HepG2 (cell line): ENCODE measurements around the gene TGM2. TPM values are rescaled to one million over a fixed set of nuclear protein-coding genes. Genes with fewer than 3 reads are reported as not detected.

Experiments
- ARID3A ChIP-seq: IDR thresholded peaks from 2 replicates; pipeline ENCODE4 v1.6.1; 2012; ENCODE audit warnings: low read depth, low read length, improper control_type of control experiment
- ELF1 ChIP-seq: sonication (generic); formaldehyde crosslinking; IDR thresholded peaks from 2 replicates; pipeline ENCODE4 v1.4.0; 2020; ENCODE audit warnings: missing genetic modification reagents
- FOXO1 ChIP-seq: sonication (generic); formaldehyde crosslinking; IDR thresholded peaks from 2 replicates; pipeline ENCODE4 v1.4.0; 2020; ENCODE audit warnings: missing genetic modification reagents
- GZF1 ChIP-seq: sonication (generic); formaldehyde crosslinking; IDR thresholded peaks from 2 replicates; pipeline ENCODE4 v1.5.1; 2020; ENCODE audit warnings: mild to moderate bottlenecking, missing genetic modification reagents
- HNRNPLL ChIP-seq: fragments of 200-400 bp; formaldehyde crosslinking; IDR thresholded peaks from 2 replicates; pipeline ENCODE4 v1.6.1; 2017; ENCODE audit warnings: mild to moderate bottlenecking, low read depth, low read length; ENCODE audit not compliant: poor library complexity, severe bottlenecking
- IKZF1 ChIP-seq: fragments of 450-650 bp; IDR thresholded peaks from 2 replicates; pipeline ENCODE4 v1.7.1; 2016
- JUNB ChIP-seq: sonication (generic); formaldehyde crosslinking; IDR thresholded peaks from 2 replicates; pipeline ENCODE4 v1.8.0; 2022; ENCODE audit warnings: missing genetic modification reagents, mild to moderate bottlenecking, borderline replicate concordance
- KLF13 ChIP-seq: sonication (generic); formaldehyde crosslinking; IDR thresholded peaks from 2 replicates; pipeline ENCODE4 v1.4.0; 2020; ENCODE audit warnings: mild to moderate bottlenecking, missing genetic modification reagents
- MLLT10 ChIP-seq: sonication (generic); formaldehyde crosslinking; IDR thresholded peaks from 2 replicates; pipeline ENCODE4 v1.4.0; 2020; ENCODE audit warnings: missing genetic modification reagents
- NPAS2 ChIP-seq: sonication (generic); formaldehyde crosslinking; IDR thresholded peaks from 2 replicates; pipeline ENCODE4 v1.8.0; 2022; ENCODE audit warnings: mild to moderate bottlenecking, missing genetic modification reagents, borderline replicate concordance
- TBX3 ChIP-seq: fragments of 450-650 bp; IDR thresholded peaks from 2 replicates; pipeline ENCODE4 v1.6.1; 2017; ENCODE audit warnings: antibody characterized with exemption, mild to moderate bottlenecking, inconsistent platforms, borderline replicate concordance
- ZBTB49 ChIP-seq: sonication (generic); formaldehyde crosslinking; IDR thresholded peaks from 2 replicates; pipeline ENCODE4 v1.4.0; 2020; ENCODE audit warnings: missing genetic modification reagents, borderline replicate concordance
- ZNF17 ChIP-seq: sonication (generic); formaldehyde crosslinking; IDR thresholded peaks from 2 replicates; pipeline ENCODE4 v1.5.0; 2020; ENCODE audit warnings: mild to moderate bottlenecking, missing genetic modification reagents
- ZNF333 ChIP-seq: sonication (generic); formaldehyde crosslinking; IDR thresholded peaks from 2 replicates; pipeline ENCODE4 v1.4.0; 2020; ENCODE audit warnings: mild to moderate bottlenecking, missing genetic modification reagents, borderline replicate concordance
- ZNF513 ChIP-seq: sonication (generic); formaldehyde crosslinking; conservative IDR thresholded peaks from 2 replicates; pipeline ENCODE4 v1.5.0; 2020; ENCODE audit warnings: missing genetic modification reagents
- ZNF646 ChIP-seq: sonication (generic); formaldehyde crosslinking; IDR thresholded peaks from 2 replicates; pipeline ENCODE4 v1.9.0; 2021; ENCODE audit warnings: mild to moderate bottlenecking, missing genetic modification reagents
- polyA plus RNA-seq, 8 experiments: library from polyadenylated mRNA; depleted of rRNA in 3 of 8; stranded (reverse) in 7 of 8; unstranded in 1 of 8; fragments of >200 nt; fragmentation: Illumina TruSeq in 4 of 8; extraction: Trizol in 4 of 8; gene quantifications; 2 replicates each; pipeline versions ENCODE4 v1.2.1 to v1.2.3, GENCODE V29; 2011 to 2016; ENCODE audit warnings: low read depth in 4 of 8, missing spikeins in 1 of 8, mixed read lengths in 1 of 8; ENCODE audit not compliant: insufficient read depth in 1 of 8
- total RNA-seq, 5 experiments: library from RNA; depleted of rRNA; stranded (reverse); fragments of >200 nt; fragmentation: Illumina TruSeq; extraction: Trizol; gene quantifications; 2 replicates each; pipeline ENCODE4 v1.2.3, GENCODE V29; 2016; ENCODE audit warnings: low read depth in 1 of 5

Gene TGM2
- total and polyA plus RNA-seq, 2 of the 13 experiments (the other 11 are each of a cell fraction or from before 2014, with no cell fraction given): 4.2 to 46.4 TPM

- TF ChIP-seq ZNF646 (CRISPR knock-in tag) (peak; percentile 96), ARID3A (no peak), NPAS2 (CRISPR knock-in tag) (no peak), GZF1 (CRISPR knock-in tag) (no peak), IKZF1 (peak; percentile 95; the same call in 1 of the 2 replicates), ZBTB49 (CRISPR knock-in tag) (peak; percentile 66; the same call in 1 of the 2 replicates), ZNF17 (CRISPR knock-in tag) (no peak), ELF1 (CRISPR knock-in tag) (peak; percentile 41), FOXO1 (CRISPR knock-in tag) (peak; percentile 85), MLLT10 (CRISPR knock-in tag) (no peak), TBX3 (no peak), HNRNPLL (peak; percentile 92), ZNF333 (CRISPR knock-in tag) (peak; percentile 95; the same call in 1 of the 2 replicates), KLF13 (0 out of 2 replicates have a peak, but pooled peaks have one; percentile 80), ZNF513 (CRISPR knock-in tag) (0 out of 2 replicates have a peak, but pooled peaks have one; percentile 69), JUNB (CRISPR knock-in tag) (peak; percentile 13; the same call in 1 of the 2 replicates)
These were observed at the start of gene TGM2 (continued) for GRCh38 chr20:38165089-38165965.
